NT2/D1 (cell line): ENCODE results near the gene NELL1.

Source experiments
- DNase-seq: peaks from one replicate; pipeline ENCODE4 v3.0.0-alpha.2; 2011; ENCODE audit warnings: low read depth, low spot score
- H3K27me3 ChIP-seq: 2 replicates; pipeline ENCODE4 v1.6.0; 2011; ENCODE audit warnings: mild to moderate bottlenecking; ENCODE audit not compliant: insufficient read length, insufficient read depth
- H3K36me3 ChIP-seq: 2 replicates; pipeline ENCODE4 v1.6.1; 2011; ENCODE audit warnings: mild to moderate bottlenecking, low read length, mixed read lengths; ENCODE audit not compliant: insufficient read depth, insufficient read length
- H3K4me1 ChIP-seq: 2 replicates; pipeline ENCODE4 v1.5.1; 2011; ENCODE audit not compliant: insufficient read depth, insufficient read length
- H3K4me3 ChIP-seq: 2 replicates; pipeline ENCODE4 v1.5.1; 2011; ENCODE audit warnings: low read depth; ENCODE audit not compliant: insufficient read length
- H3K9ac ChIP-seq: 2 replicates; pipeline ENCODE4 v1.6.0; 2011; ENCODE audit warnings: low read depth; ENCODE audit not compliant: insufficient read length
- H3K9me3 ChIP-seq: 2 replicates; pipeline ENCODE4 v1.5.1; 2011; ENCODE audit warnings: mild to moderate bottlenecking, low read length; ENCODE audit not compliant: insufficient read depth
- SUZ12 ChIP-seq: IDR thresholded peaks from 2 replicates; pipeline ENCODE4 v1.6.1; 2011; ENCODE audit not compliant: insufficient read length, insufficient read depth; ENCODE audit errors: extremely low read depth
- YY1 ChIP-seq: IDR thresholded peaks from 2 replicates; pipeline ENCODE4 v1.6.1; 2011; ENCODE audit not compliant: insufficient read length, insufficient read depth
- ZNF274 ChIP-seq: IDR thresholded peaks from 2 replicates; pipeline ENCODE4 v1.6.1; 2011; ENCODE audit warnings: mild to moderate bottlenecking, low read depth, low read length

The NELL1 gene

GRCh38 chr11:21037850-21038249 lies 368.5 kb downstream of the NELL1 start:
- DNase-seq: no peak
- TF ChIP-seq YY1 (no peak), ZNF274 (no peak), SUZ12 (no peak)
- Histone ChIP-seq H3K4me1 (no peaks in the 10 kb centered on the region), H3K27me3 (no peaks in the 10 kb centered on the region), H3K9ac (no peak overlapping the region), H3K9me3 (no peaks in the 10 kb centered on the region), H3K36me3 (no peaks in the 10 kb centered on the region), H3K4me3 (no peak overlapping the region)

- no peak overlapping the region for H3K4me3 ChIP-seq
- H3K9me3 ChIP-seq: no peaks in the 10 kb centered on the region
- no peak overlapping the region for H3K9ac ChIP-seq
- no peak for DNase-seq
- no peaks in the 10 kb centered on the region for H3K27me3 ChIP-seq
- TF ChIP-seq SUZ12 (no peak), YY1 (no peak), ZNF274 (no peak)
- H3K4me1 ChIP-seq: no peaks in the 10 kb centered on the region
- no peaks in the 10 kb centered on the region for H3K36me3 ChIP-seq
These were observed 369.4 kb downstream of the NELL1 start for GRCh38 chr11:21038801-21039200.

- Histone ChIP-seq H3K4me1 (no peaks in the 10 kb centered on the region), H3K36me3 (no peaks in the 10 kb centered on the region), H3K27me3 (no peaks in the 10 kb centered on the region), H3K9me3 (no peaks in the 10 kb centered on the region), H3K9ac (no peak overlapping the region), H3K4me3 (no peak overlapping the region)
- no peak for DNase-seq
- no peak for TF ChIP-seq SUZ12
- TF ChIP-seq YY1: no peak
- TF ChIP-seq ZNF274: no peak
These were observed 371.2 kb downstream of the NELL1 start for GRCh38 chr11:21040630-21041029.

GRCh38 chr11:21048626-21049025 lies 379.2 kb downstream of the NELL1 start:
- H3K27me3 ChIP-seq: no peaks in the 10 kb centered on the region
- no peak for TF ChIP-seq SUZ12
- TF ChIP-seq YY1: no peak
- no peak for TF ChIP-seq ZNF274
- H3K4me3 ChIP-seq: no peak overlapping the region
- H3K36me3 ChIP-seq: no peaks in the 10 kb centered on the region
- no peaks in the 10 kb centered on the region for H3K4me1 ChIP-seq
- DNase-seq: no peak
- no peak overlapping the region for H3K9ac ChIP-seq
- no peaks in the 10 kb centered on the region for H3K9me3 ChIP-seq

GRCh38 chr11:21053466-21053865 lies 384.1 kb downstream of the NELL1 start:
- no peaks in the 10 kb centered on the region for H3K36me3 ChIP-seq
- H3K9me3 ChIP-seq: no peaks in the 10 kb centered on the region
- no peaks in the 10 kb centered on the region for H3K27me3 ChIP-seq
- TF ChIP-seq SUZ12 (no peak), YY1 (no peak), ZNF274 (no peak)
- H3K9ac ChIP-seq: no peak overlapping the region
- H3K4me1 ChIP-seq: no peaks in the 10 kb centered on the region
- H3K4me3 ChIP-seq: no peak overlapping the region
- DNase-seq: no peak

GRCh38 chr11:21056644-21057043 lies 387.3 kb downstream of the NELL1 start:
- no peaks in the 10 kb centered on the region for H3K36me3 ChIP-seq
- no peaks in the 10 kb centered on the region for H3K9me3 ChIP-seq
- H3K4me1 ChIP-seq: no peaks in the 10 kb centered on the region
- no peak for DNase-seq
- H3K9ac ChIP-seq: no peak overlapping the region
- no peak for TF ChIP-seq ZNF274
- no peak for TF ChIP-seq YY1
- no peak for TF ChIP-seq SUZ12
- no peak overlapping the region for H3K4me3 ChIP-seq
- no peaks in the 10 kb centered on the region for H3K27me3 ChIP-seq

- peaks cover 10% of the 10 kb centered on the region; the same call in 1 of the 2 replicates for H3K9me3 ChIP-seq
- H3K4me1 ChIP-seq: no peaks in the 10 kb centered on the region
- DNase-seq: no peak
These were observed 390.5 kb downstream of the NELL1 start for GRCh38 chr11:21059879-21060278.

GRCh38 chr11:21066030-21066429 lies 396.6 kb downstream of the NELL1 start:
- Histone ChIP-seq H3K4me3 (no peak overlapping the region), H3K36me3 (no peaks in the 10 kb centered on the region), H3K4me1 (no peaks in the 10 kb centered on the region), H3K9ac (no peak overlapping the region), H3K9me3 (peaks cover 10% of the 10 kb centered on the region; the same call in 1 of the 2 replicates), H3K27me3 (no peaks in the 10 kb centered on the region)
- no peak for TF ChIP-seq SUZ12
- TF ChIP-seq ZNF274: no peak
- TF ChIP-seq YY1: no peak
- DNase-seq: no peak

More at GRCh38 chr11:21059879-21060278, 390.5 kb downstream of the NELL1 start:
- Histone ChIP-seq H3K9ac (no peak overlapping the region), H3K27me3 (no peaks in the 10 kb centered on the region), H3K36me3 (no peaks in the 10 kb centered on the region), H3K4me3 (no peak overlapping the region)
- TF ChIP-seq SUZ12: no peak
- no peak for TF ChIP-seq ZNF274
- no peak for TF ChIP-seq YY1
